MCF 10A (cell line): ENCODE data around the gene HJV. TPM values are rescaled to one million over a fixed set of nuclear protein-coding genes. Genes with fewer than 3 reads are reported as not detected.

ENCODE experiments used
- BruUV-seq: library from RNA; stranded (reverse); fragments of 400-500 nt; replicated peaks from 2 replicates; lab custom pipeline; 2021; lab: Mats Ljungman, UMichigan
- CTCF ChIA-PET: fragments of 300-600 bp; sonication (Branson Sonifier 250); formaldehyde crosslinking; extraction: SDS; loops from one replicate; lab custom pipeline; 2021; ENCODE audit warnings: antibody characterized with exemption, inconsistent platforms; lab: Yijun Ruan, JAX
- POLR2A ChIA-PET: fragments of 300-600, 350-650 bp; sonication (Branson Sonifier 250); formaldehyde crosslinking; extraction: SDS; loops from one replicate; lab custom pipeline; 2020; ENCODE audit warnings: antibody characterized with exemption, inconsistent platforms; lab: Yijun Ruan, JAX
- DNase-seq: peaks from one replicate; pipeline ENCODE4 v3.0.0-alpha.2; 2018; ENCODE audit not compliant: unreplicated experiment
- H3K27ac Mint-ChIP-seq: one replicate; pipeline ENCODE4 v1.8.0; 2022; ENCODE audit warnings: mild to moderate bottlenecking, low read depth, mixed read lengths; ENCODE audit not compliant: unreplicated experiment
- H3K27me3 Mint-ChIP-seq: one replicate; pipeline ENCODE4 v1.8.0; 2022; ENCODE audit warnings: mixed read lengths; ENCODE audit not compliant: insufficient read depth, unreplicated experiment
- H3K36me3 Mint-ChIP-seq: one replicate; pipeline ENCODE4 v1.8.0; 2022; ENCODE audit warnings: mild to moderate bottlenecking, moderate library complexity, mixed read lengths; ENCODE audit not compliant: insufficient read depth, unreplicated experiment
- H3K4me1 Mint-ChIP-seq: one replicate; pipeline ENCODE4 v1.8.0; 2022; ENCODE audit warnings: mixed read lengths; ENCODE audit not compliant: insufficient read depth, unreplicated experiment
- H3K4me3 Mint-ChIP-seq: one replicate; pipeline ENCODE4 v1.8.0; 2022; ENCODE audit warnings: mild to moderate bottlenecking, moderate library complexity, mixed read lengths; ENCODE audit not compliant: unreplicated experiment
- H3K9me3 Mint-ChIP-seq: one replicate; pipeline ENCODE4 v1.8.0; 2022; ENCODE audit warnings: mixed read lengths; ENCODE audit not compliant: unreplicated experiment
- CTCF ChIP-seq: fragments of 200-600 bp; IDR thresholded peaks from one replicate; pipeline ENCODE4 v1.8.0; 2022; ENCODE audit warnings: antibody characterized with exemption, mild to moderate bottlenecking; ENCODE audit not compliant: unreplicated experiment
- intact Hi-C: fragments of 100-400 bp; cut with micrococcal nuclease; formaldehyde crosslinking; loops from 2 replicates; pipeline ENCODE4 v1.14.1; 2022
- total RNA-seq: library from RNA; stranded (reverse); gene quantifications from 2 replicates; pipeline ENCODE4 v1.2.3, GENCODE V29; 2022

The HJV gene
- total RNA-seq, 1 experiment from 2014 or later = not detected

GRCh38 chr1:145974721-145975120 lies 46.8 kb downstream of the HJV start:
- Mint-ChIP-seq H3K27ac (no peak overlapping the region), H3K4me1 (no peaks in the 10 kb centered on the region), H3K27me3 (no peaks in the 10 kb centered on the region), H3K4me3 (no peak overlapping the region), H3K36me3 (peaks cover 6% of the 10 kb centered on the region), H3K9me3 (no peaks in the 10 kb centered on the region)
- no peak for TF ChIP-seq CTCF
- intact Hi-C loops = loop anchor here (10.0 kb wide), 1 partner anchor 120 kb away; the partner anchor contains the start of gene PIAS3
- POLR2A ChIA-PET = interaction anchor here (0.7 to 24.2 kb wide), 2 partner anchors 26 to 83 kb away, joined by 3 to 1309 read pairs; partner anchors contain the start of gene TXNIP
- no peak for DNase-seq
- BruUV-seq = no TSS peak
- CTCF ChIA-PET = interaction anchor here (24.2 kb wide), 1 partner anchor 37 kb away, joined by 773 read pairs; the partner anchor contains the start of gene HJV

GRCh38 chr1:145972580-145972979 lies 49.0 kb downstream of the HJV start:
- H3K36me3 Mint-ChIP-seq = peaks cover under 1% of the 10 kb centered on the region
- H3K27ac Mint-ChIP-seq = no peak overlapping the region
- DNase-seq = no peak
- BruUV-seq = no TSS peak
- intact Hi-C loops = loop anchor here (10.0 kb wide), 1 partner anchor 118 kb away; the partner anchor contains the start of gene PIAS3
- CTCF ChIA-PET = interaction anchor here (0.5 to 2.4 kb wide), 5 partner anchors 8 to 81 kb away, joined by 3 to 10 read pairs (median 4); partner anchors contain the start of genes ANKRD34A and POLR3GL
- no peak for TF ChIP-seq CTCF
- no peaks in the 10 kb centered on the region for H3K27me3 Mint-ChIP-seq
- no peaks in the 10 kb centered on the region for H3K4me1 Mint-ChIP-seq
- POLR2A ChIA-PET = interaction anchor here (0.6 to 2.1 kb wide), 8 partner anchors 9 to 81 kb away, joined by 3 to 15 read pairs (median 4); partner anchors contain the start of genes ANKRD34A, POLR3GL and RBM8A
- no peaks in the 10 kb centered on the region for H3K9me3 Mint-ChIP-seq
- no peak overlapping the region for H3K4me3 Mint-ChIP-seq

Other genes starting within 250 kb of the HJV start
- gene RNF115, start 197.6 kb downstream of the HJV start, total RNA-seq = 16.8 and 19.5 TPM in 2 replicates
- gene POLR3C, start 197.5 kb downstream of the HJV start, total RNA-seq = 67.9 and 96.8 TPM in 2 replicates
- gene NUDT17, start 176.1 kb downstream of the HJV start, total RNA-seq = 3.7 and 4.6 TPM in 2 replicates
- gene PIAS3, start 162.7 kb downstream of the HJV start, total RNA-seq = 34.3 and 36.9 TPM in 2 replicates
- 0.29 TPM in 1 of 2 replicates, not detected in the other for gene ANKRD35, start 135.9 kb downstream of the HJV start, total RNA-seq
- 25.7 and 33.0 TPM in 2 replicates for gene ITGA10, start 111.7 kb downstream of the HJV start, total RNA-seq
- gene PEX11B, start 103.0 kb downstream of the HJV start, total RNA-seq = 35.5 and 36.2 TPM in 2 replicates
- 370 and 403 TPM in 2 replicates for gene RBM8A, start 94.3 kb downstream of the HJV start, total RNA-seq
- gene LIX1L, start 63.7 kb downstream of the HJV start, total RNA-seq = 40.1 and 42.1 TPM in 2 replicates
- gene ANKRD34A, start 57.2 kb downstream of the HJV start, total RNA-seq = 2.6 and 3.1 TPM in 2 replicates
- gene POLR3GL, start 57.0 kb downstream of the HJV start, total RNA-seq = 17.6 and 20.9 TPM in 2 replicates
- 576 and 599 TPM in 2 replicates for gene TXNIP, start 25.2 kb downstream of the HJV start, total RNA-seq
- 6.9 and 7.6 TPM in 2 replicates for gene NBPF10, start 123.1 kb upstream of the HJV start, total RNA-seq
- gene NOTCH2NLA, start 207.3 kb upstream of the HJV start, total RNA-seq = 97.7 and 102 TPM in 2 replicates